Pons (tissue), 1 donor: Measurements from ENCODE around the gene CLEC16A.
"Not testable (repeated sequence)": the region's sequence is repeated elsewhere in the genome, so short reads cannot be mapped to it uniquely, and the experiment has no call there.

ENCODE experiments used
- DNase-seq: peaks from one replicate; pipeline ENCODE4 v3.0.0-alpha.2; 2016; ENCODE audit warnings: low spot score

CLEC16A gene

DNA sequence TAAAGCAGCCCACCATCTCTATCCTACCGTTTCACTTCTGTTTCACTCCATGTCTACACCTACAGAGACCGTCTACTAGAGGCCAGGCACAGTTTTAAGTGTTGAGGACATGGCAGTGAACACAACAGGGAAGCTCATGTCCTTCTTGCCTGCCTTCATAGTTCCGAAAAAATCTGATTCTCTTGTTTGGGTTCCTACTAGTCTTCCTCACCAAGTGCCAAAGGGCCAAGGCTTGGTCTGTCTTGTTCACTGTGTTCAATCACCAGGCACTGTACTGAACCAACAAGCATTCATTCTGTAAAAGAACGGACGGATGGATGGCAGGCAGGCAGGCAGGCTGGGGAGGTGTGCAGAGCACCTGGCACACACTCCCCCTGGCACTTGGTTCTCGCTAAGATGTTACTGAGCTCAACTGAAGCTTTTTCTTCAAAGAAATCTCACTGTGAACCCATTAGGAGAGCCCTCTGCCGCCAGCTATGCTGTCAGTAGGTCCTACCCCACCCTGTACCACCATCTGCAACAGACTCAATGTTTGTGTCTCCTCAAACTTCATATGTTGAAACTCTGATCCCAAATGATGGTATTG is 4.6 kb upstream of the CLEC16A start:
- DNase-seq, result no peak

DNA sequence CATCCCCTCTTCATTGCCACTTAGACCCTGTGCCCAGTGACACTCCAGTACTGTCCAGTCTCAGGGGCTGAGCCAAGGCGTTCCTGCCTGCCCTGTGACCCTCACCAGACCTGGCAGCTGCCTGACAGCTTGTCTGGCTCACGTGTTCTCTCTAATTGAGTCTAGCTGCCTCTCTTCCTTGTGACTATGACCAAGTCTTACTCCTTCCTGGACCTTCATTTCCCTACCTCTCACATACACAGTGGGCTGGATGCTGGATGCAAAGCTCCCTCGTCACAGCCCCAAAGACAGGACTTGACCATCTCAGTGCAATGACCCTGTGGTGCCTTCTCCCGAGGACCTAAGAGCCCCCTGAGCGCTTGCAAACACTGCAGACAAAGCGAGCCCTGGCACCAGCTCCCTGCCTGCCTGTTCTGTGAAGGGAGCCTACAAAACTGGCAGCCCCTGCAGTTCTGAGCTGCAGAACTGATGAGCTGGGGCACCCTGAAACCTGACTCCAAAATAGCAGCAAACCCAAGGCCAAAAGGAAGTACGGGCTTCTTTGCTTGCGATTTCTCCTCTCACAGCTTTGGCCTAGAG is 3.8 kb upstream of the CLEC16A start:
- DNase-seq, result no peak

GRCh38 chr16:10941127-10941933 is 3.0 kb upstream of the CLEC16A start:
- no peak for DNase-seq

DNA sequence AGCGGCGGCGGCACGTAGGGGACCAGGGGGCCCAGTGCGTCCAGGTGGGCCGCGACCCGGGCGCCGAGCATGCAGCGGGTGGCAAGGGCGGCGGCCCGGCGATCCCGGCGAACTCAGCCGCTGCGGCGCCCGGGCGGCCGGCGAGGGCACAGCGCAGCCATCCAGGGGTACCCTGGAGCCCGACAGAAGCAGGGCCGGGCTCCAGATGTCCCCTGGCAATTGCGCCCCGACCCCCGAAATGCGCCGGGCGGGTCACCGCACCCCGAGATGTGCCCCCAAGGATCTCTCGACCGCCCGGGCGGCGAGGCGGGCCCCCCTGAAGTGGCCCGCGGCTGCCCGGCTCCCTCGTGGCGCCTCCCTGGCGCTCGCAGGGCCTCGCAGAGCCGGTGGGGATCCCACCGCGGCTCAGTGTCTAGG is 2.4 kb upstream of the CLEC16A start:
- not testable (repeated sequence) for DNase-seq

DNA sequence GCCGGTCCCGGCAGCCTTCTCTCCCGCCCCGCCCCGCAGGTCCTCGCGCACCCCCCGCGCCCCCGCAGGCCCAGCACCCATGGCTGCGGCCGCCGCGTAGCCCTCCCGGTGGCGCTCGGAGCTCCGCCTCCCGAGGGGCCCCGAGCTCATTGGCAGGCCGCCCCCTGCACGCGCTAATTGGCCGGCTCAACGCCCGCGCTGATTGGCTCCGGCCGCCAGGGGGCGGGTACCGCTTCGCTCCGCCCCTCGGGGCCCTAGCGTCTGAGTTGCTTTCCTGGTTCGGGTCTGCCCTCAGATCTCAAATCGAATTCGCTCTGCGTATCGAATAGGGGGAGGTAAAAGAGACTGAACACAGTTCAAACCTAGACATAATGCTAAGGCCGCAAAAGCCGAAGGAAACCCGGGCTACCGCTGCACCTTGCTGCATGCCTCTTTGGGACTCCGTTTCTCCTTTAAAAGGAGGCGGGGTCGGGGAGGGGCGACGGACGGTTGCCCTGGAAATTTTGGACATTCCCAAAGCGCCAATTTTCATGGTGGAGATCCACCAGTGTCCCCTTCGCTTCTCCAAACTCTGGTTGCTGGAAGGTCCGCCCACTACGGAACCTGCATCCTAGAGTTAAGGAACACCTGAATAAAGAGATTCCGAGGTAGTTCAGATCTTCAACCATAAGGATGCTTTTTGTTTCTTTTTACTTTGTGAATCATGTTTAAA is 1.9 kb upstream of the CLEC16A start, which contains the start of gene DEXI:
Gene DEXI (minus strand): TSS at position 117 of the 712 bp plus-strand sequence. CDS start 463 bp downstream, outside the sequence.
- DNase-seq, result peak; percentile 91

GRCh38 chr16:10943064-10943353 is 1.4 kb upstream of the CLEC16A start:
- DNase-seq, result peak; percentile 37

- DNase-seq, result no peak
Observed at GRCh38 chr16:10945065-10945787, 862 bp downstream of the CLEC16A start.

DNA sequence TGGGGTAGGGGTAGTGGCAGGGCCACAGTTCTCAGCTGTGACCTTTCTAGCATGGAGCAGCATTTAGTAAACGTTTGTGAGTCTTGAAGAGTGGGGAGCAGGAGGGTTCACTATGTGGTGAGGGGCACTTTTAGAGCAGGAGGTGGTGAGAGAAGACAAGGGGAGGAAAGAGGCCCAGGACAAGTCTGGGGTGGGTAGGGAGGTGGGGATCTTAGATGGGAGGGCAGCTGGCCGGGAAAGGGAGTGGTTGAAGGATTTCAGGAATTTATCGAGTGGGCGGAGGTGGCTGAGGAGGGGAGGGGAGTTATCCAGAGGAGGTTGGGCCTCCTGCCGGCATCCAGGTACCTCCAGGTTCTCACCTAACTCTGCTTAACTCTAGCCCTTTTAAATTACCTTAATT is 1.9 kb downstream of the CLEC16A start:
- DNase-seq, result no peak

- no peak for DNase-seq
Observed at GRCh38 chr16:10947211-10947787, 2.9 kb downstream of the CLEC16A start.

DNA sequence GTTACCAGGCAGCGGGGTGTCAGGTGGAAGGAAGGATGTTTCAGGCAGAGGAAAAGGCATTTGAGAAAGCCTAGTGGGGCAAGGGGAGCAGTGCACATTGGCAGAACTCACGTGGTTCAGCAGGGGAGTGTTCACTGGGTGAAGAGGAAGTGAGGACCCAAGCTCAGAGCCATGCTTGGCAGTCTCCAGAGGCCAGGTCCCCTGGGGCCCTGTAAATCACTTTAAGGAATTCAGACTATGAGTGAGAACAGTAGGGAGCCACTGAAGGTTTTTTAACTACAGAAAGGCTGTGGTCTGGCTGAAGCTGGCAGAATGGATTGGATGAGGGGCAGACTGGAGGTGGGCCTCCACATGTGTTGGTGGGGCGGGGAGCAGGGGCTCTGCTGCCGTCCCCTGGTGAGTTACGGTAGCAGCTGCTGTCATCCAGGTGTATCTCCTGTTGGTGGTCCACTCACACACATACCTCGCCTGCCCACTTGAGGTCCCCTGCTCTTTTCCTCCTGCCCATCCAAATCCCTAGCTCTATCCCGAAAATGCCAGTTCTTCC is 5.1 kb downstream of the CLEC16A start:
- DNase-seq, result no peak

GRCh38 chr16:10950393-10950792 is 6.0 kb downstream of the CLEC16A start:
- no peak for DNase-seq

- no peak for DNase-seq
Observed at GRCh38 chr16:10951026-10951425, 6.7 kb downstream of the CLEC16A start.

DNA sequence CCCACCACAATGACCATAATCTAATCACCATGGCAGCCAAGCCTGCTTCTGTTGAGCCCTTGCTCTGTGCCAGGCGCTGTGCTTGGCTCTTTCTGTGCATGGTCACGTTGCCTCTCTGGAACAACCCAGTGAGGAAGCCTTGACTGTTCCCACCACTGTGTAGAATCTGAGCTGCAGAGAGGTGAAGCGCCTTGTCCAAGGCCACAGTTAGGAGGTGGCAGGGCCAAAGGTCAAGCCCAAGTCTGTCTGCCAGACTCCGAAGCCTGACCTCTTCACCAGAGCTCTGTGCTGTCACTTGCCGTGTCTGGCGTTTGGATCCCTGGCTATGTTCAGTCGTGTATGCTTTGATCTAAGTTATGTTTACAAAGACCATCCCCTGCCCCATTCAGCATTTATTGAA is 10.5 kb downstream of the CLEC16A start:
- no peak for DNase-seq

DNA sequence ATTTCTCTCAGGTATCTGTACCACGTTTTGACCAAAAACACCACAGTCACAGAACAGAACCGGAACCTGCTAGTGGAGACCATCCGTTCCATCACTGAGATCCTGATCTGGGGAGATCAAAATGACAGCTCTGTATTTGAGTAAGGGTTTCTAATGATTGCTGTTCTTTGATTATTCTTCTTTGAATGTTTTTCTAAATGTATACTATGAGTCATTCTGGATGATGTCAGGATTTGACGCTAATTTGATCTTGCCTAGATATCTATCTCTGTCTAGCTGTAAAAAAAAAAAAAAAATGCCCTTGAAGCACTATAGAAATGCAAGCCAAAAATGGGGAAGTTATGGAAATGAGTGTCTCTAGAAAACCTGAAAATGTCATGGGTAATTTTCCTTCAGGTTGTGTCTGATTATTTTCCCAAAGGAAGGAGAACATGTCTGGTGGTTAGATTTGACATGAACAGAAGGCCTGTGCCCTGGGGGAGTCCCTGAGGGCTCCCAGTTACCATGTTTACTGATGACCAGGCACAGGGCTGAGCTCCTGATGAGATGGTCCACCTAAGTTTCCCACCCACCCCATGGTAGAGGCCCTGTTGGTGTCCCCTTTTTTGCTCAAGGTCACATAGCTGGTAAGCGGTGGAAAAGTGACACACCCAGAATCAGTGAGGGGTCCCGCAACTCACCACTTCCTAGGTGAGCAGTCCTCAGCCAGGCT is 13.6 kb downstream of the CLEC16A start:
- no peak for DNase-seq

GRCh38 chr16:10959161-10959560 is 14.8 kb downstream of the CLEC16A start:
- no peak for DNase-seq

DNA sequence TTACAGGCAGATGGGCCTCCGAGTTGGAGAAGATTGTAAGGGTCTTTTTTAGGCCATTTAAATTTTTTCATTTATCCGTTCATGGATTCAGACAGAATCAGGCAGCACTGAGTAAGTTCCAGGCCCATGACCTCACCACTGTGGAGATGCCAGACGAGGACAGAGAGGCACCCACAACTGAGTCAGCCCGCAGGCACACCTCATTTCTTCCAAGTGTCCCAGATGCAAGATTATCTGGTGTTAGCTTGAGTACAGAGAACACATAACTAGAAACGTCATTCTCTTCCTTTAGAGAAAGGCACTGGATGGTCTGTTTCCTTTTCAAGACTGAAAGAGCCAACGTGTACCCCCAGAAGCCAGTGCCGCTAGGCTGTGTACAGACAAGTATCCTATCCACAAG is 16.9 kb downstream of the CLEC16A start:
- no peak for DNase-seq

DNA sequence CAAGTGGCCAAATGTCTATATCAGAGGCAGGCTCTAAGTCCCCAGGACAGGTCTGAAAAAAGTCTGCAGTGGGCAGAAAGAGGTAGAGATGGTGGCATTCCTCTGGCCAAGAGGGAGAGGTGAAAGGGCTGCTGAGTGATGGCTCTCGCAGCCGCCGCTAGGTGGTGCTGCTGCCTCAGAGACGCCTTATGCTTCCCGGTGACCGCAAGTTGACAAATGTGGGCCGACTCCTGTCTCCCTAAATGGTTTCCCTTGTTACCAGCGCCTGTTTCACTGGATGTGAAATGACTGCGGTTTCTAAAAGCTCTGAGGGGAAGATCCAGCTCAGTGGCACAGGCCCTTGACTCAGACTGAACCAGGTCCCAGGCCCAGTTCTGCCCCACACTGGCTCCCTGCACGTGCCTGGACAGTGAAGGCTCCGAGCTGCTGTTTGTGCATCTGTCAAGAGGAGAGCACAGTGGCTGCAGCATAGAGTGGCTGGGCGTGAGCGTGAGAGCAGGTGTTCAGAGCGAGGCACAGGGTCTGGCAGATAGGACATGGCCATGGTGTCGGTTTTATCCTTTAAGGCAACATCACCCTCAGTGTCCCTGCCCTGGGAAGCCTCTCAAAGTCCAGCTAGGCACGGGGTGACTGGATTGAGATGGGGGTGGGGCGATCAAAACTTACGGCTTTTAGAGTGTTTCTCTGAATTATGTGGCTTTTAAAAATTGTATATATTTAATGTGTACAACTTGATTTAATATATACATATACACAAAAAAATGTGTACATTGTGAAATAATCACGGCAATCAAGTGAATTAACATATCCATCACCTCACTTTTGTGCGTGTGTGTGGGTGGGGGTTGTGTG is 19.9 kb downstream of the CLEC16A start:
- DNase-seq, result peak; percentile 78

GRCh38 chr16:10964891-10965326 is 20.5 kb downstream of the CLEC16A start:
- DNase-seq, result no peak

DNA sequence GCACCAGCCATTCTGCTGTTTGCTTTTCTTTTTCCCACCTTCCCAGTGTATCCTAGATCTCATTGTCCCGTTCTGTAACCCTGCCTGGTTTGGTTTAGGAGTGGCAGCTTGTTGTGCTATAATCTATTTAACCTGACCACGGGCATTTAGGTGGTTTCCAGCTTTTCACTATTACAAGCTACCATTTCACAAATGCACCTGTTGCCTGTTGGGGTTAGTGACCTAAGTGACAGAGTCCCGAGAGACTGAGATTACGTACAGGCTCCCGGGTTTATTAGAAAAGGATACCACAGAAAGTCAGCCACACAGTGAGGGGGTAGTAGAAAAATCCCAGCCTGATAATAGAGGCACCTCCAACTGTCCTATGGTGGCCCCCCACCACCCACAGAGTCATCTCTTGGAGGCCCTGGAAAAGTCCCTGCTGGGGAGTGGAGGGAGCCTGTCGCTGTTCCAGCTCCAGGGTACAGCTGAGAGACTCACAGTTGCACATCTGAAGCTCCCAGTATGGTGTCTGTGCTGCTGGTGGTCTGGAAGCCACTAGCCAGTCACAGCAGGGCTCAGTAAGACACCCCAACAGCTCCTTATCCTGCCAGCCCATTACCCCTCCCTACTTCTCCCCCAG is 21.2 kb downstream of the CLEC16A start:
- no peak for DNase-seq
